ENCODE data around the gene NACAD.

Gene NACAD

GRCh38 chr7:45060295-45060694 lies 28.5 kb downstream of the NACAD start:
- TF ChIP-seq CTCF (conservative IDR thresholded peaks at IDR 0.05; ENCODE audit: low read length) = no peak
- H3K4me3 ChIP-seq (ENCODE audit: low read length) = no peak overlapping the region
- DNase-seq (ENCODE audit: low read depth) = no peak

GRCh38 chr7:45057878-45058277 lies 30.9 kb downstream of the NACAD start:
- TF ChIP-seq CTCF (conservative IDR thresholded peaks at IDR 0.05; ENCODE audit: low read length) = no peak
- DNase-seq (ENCODE audit: low read depth) = no peak
- H3K4me3 ChIP-seq (ENCODE audit: low read length) = no peak overlapping the region

- no peak for TF ChIP-seq CTCF (conservative IDR thresholded peaks at IDR 0.05; ENCODE audit: low read length)
- no peak overlapping the region for H3K4me3 ChIP-seq (ENCODE audit: low read length)
- no peak for DNase-seq (ENCODE audit: low read depth)
Observed at GRCh38 chr7:45055594-45056219, 33.1 kb downstream of the NACAD start.

- TF ChIP-seq CTCF (conservative IDR thresholded peaks at IDR 0.05; ENCODE audit: low read length) = no peak
- H3K4me3 ChIP-seq (ENCODE audit: low read length) = no peak overlapping the region
- DNase-seq (ENCODE audit: low read depth) = no peak
Observed at GRCh38 chr7:45055016-45055415, 33.8 kb downstream of the NACAD start.

GRCh38 chr7:45054442-45054841 lies 34.3 kb downstream of the NACAD start:
- no peak for TF ChIP-seq CTCF (conservative IDR thresholded peaks at IDR 0.05; ENCODE audit: low read length)
- H3K4me3 ChIP-seq (ENCODE audit: low read length) = no peak overlapping the region
- no peak for DNase-seq (ENCODE audit: low read depth)

- H3K4me3 ChIP-seq (ENCODE audit: low read length) = no peak overlapping the region
- TF ChIP-seq CTCF (conservative IDR thresholded peaks at IDR 0.05; ENCODE audit: low read length) = no peak
- DNase-seq (ENCODE audit: low read depth) = no peak
Observed at GRCh38 chr7:45053941-45054340, 34.8 kb downstream of the NACAD start.

GRCh38 chr7:45053401-45053800 lies 35.4 kb downstream of the NACAD start:
- TF ChIP-seq CTCF (conservative IDR thresholded peaks at IDR 0.05; ENCODE audit: low read length) = no peak
- H3K4me3 ChIP-seq (ENCODE audit: low read length) = no peak overlapping the region
- DNase-seq (ENCODE audit: low read depth) = no peak
